Frontal cortex (tissue), 4 donors: Measurements from ENCODE around the gene CALY. TPM values are rescaled to one million over a fixed set of nuclear protein-coding genes. Genes with fewer than 3 reads are reported as not detected.

Experiments
- DNase-seq, 2 donors: peaks; one replicate each; pipeline ENCODE4 v3.0.0; 2012; ENCODE audit warnings: low spot score in 2 of 2
- FAIRE-seq: peaks from 2 replicates; lab custom pipeline; 2012; peaks lifted over from hg19 to GRCh38; lab: Jason Lieb, UNC
- total RNA-seq: library from RNA; depleted of rRNA; stranded (reverse); fragments of >200 nt; gene quantifications from one replicate; pipeline ENCODE4 v1.2.3, GENCODE V29; 2014
- donor health status: control.
- donor health status: control.
- donor health status: control.

The CALY gene
- total RNA-seq, 1 donor from 2014 or later, result 8.2 TPM

DNA sequence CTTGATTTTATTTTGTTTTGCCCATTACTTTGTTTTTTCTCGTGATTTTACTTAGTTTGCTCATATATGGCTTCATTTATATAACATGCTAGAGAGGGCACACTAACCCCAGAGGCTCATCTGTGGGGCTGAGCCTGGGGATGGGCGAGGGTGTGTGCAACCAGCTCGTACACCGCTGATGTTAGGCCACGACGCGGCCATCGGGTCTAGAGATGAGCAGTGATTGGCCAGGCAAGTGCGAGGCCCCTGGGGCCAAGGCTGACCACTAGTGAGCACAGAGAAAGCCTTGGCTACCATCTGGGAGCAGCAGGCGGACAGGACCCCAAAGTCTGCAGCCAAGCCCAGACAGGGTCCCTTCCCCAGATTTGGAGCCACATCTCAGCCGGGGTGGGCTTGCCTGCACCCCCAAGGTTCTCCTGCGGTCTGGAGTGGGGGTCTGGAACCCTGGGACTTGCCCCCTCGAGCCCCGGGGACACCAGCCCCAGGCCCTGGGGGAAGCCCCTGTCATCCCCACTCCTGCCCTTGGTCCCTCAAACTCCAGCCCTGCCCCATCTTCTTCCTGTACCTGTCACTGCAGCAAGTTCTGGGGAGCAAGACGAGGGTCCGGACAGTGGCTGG lies 17.4 kb upstream of the CALY start:
- DNase-seq, result no peak
- no peak for FAIRE-seq

DNA sequence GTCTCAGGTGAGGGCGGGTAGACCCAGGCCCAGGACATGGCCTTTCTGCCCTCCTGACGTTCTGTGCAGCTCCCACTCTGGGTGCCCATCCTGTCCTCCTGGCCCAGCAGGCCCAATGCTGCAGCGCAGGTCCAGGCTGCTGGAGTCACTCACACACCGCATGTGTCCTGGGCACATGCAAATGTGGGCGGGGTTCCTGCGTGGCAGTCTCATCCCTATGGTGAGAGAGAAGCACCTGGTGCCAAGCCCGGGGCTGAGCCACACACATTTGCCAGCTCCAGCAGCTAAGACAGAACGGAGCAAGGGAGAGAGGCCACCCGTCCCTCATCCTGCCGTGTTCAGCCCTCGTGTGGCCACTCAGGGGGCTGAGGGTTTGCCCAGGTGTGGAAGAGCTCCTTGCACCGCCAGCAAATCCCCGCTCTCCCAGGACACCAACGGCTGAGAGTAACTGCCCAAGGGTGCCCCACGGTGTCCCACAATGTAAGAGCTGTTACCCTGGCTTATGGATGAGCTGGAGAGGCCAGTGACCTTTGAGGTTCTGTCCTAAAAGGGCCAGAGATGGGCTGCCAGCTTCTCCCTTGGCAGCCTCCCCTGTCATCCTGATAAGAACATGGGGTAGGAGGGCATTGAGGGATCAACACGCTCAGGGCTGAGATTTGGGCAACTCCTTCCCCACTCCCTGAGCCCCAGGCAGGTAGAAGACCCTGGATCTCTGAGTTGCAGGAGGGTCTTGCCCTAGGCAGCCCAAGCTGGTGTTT lies 16.7 kb upstream of the CALY start:
- DNase-seq (no peak), FAIRE-seq (no peak)

DNA sequence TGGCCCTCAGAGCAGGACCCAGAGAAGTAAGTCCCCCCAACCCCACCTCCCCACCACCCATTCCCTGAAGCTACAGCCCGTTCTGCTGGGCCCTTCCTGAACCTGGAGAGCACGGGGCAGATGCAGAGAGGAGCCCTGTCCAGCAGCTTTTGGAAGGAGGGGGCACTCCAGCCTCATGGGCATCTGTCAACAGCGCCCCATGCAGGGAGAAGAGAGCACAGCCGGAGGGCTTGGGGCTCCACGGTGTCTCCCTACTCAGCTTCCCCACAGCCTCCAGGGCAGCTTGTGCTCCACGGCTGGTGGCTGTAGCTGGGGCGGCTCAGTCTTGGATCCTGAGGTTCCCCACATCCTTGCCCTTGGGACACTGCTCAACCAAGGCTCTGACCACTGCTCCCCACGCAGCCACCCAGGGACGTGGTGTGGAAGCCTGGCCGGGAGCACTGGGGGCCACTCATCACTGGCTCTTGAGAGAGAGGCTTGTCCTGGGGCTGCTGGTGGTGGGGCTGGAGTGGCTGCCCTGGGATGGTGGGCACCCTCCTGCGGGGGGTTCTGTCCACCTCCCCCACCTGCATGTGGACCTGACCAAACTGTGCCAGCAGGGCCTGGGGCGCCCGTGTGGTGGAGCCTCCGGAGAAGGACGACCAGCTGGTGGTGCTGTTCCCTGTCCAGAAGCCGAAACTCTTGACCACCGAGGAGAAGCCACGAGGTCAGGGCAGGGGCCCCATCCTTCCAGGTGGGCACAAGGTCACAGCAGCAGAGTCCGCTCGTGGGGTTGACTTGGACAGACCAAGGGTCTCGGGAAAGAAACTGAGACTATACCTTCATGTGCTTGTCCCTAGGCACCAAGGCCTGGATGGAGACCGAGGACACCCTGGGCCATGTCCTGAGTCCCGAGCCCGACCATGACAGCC lies 15.0 kb upstream of the CALY start:
- no peak for DNase-seq
- FAIRE-seq, result no peak

DNA sequence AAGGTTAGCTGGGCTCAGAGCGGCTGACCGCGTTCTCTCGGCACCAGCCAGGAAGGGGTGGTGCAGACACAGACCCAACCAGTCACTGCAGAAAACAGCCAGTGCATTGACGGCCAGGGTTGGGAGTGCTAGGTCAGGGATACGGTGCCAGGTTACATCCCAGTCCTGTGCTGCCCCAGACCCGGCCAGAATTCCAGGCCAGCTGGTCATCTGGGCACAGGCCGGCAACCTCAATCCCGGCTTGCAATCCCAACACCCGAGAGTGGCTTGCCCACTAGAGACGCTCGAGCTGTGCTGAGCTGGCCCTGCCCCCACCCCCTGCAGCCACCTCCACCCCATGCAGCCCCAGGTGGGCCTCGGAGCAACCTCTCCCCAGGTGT lies 14.2 kb upstream of the CALY start:
- DNase-seq, result no peak
- FAIRE-seq, result no peak

DNA sequence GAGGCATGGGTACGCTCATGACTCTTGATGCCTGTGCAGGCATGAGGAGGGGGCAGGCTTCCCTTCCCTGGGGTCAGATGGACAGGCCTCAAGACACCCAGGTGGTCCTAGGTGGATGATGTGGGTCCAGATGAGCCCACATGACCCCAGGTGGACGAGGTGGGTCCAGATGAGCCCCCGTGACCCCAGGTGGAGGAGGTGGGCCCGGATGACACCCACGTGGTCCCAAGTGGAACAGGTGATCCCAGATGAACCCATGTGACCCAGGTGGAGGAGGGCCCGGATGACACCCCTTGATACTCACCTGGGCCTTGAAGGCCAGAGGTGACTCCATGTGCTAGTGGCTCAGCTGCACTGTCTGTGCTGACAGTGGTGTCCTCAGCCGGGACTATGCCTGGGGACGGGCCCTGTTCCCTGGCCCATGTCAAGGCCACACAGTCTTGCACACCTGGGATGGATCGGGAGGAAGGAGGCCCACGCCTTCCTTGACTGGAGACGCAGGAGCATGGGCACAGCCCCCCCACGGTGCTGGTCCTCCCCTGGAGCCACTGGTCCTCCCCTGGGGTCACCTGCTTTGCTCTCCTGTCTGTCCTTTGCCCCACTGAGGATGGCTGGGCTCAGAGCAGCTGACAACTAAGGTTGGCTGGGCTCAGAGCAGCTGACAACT lies 13.7 kb upstream of the CALY start:
- FAIRE-seq, result no peak

DNA sequence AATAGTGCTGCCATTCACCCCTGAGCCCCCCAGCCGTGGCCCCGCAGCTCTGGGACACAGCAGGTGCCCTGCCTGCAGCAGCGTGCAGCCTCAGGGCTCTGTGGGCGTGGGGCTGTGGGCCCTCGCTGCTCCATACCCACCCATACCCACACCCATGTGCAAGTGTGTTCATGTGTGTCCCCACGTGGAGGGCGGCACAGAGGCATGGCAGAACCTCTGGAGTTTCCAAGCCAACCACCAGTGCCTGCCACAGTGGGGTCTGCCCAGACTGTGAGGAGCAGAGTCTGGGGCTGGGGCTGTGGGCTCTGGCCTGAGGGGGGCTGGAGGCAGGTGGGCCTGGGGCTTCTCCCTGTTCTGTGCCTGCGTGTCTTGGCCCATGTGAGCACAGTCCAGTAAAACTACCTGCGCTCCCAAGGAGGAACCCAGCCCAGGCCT lies 12.9 kb upstream of the CALY start:
- DNase-seq (no peak), FAIRE-seq (no peak)

More for the DNA sequence above, 13.7 kb upstream of the CALY start:
- DNase-seq, result no peak

DNA sequence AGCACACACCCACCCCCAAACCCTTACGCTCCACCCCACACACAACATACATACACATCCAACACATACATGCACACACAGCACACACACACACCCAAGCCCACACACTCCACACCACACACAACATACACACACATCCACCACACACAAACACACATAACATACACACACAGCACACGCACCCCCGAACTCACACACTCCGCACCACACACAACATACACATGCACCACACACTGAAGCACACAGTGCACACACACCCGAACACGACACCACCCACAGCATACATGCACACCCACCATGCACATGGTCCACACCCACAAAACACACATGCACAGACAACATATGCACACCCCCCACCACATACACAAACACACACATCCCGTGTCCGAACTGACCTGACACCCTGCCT lies 12.5 kb upstream of the CALY start:
- DNase-seq (no peak), FAIRE-seq (no peak)

DNA sequence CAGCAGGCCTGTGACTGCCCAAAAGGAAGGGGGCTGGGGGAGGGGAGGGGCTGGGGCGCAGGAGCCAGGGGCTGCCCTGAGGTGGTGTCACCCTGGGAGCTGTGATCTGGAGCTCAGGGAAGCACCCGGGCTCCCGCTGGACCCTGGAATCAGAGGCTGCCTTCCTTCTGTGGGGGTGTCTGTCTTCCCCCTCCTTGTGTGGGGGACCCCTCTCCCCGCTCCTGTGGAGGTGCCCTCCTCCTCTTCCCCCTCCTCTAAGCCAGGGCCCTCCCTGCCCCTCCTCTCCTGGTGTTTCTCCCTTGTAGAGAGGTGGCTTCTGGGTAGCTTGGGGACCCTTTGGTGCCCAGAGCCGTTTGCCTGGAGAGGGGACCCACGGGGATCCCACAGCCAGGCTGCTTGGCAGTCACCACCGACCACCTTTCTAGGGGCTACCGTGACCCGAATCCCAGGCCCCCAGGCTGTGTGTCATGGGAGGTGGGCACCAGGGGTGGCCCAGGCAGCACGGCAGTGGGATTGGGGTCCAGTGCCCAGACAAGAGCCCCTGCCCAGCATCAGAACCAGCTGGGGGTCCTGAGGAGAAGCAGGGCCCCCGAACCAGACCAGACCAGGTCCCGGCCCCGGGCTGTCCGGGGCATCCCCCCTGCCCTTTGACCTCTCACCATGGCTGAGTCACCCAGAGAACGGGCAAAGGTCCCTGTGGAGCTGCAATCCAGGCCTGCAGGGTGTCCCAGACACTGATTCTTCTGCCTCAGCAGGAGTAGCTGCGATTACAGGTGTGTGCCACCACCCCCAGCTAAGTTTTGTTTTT lies 11.2 kb upstream of the CALY start:
- FAIRE-seq, result no peak
- DNase-seq, result no peak

DNA sequence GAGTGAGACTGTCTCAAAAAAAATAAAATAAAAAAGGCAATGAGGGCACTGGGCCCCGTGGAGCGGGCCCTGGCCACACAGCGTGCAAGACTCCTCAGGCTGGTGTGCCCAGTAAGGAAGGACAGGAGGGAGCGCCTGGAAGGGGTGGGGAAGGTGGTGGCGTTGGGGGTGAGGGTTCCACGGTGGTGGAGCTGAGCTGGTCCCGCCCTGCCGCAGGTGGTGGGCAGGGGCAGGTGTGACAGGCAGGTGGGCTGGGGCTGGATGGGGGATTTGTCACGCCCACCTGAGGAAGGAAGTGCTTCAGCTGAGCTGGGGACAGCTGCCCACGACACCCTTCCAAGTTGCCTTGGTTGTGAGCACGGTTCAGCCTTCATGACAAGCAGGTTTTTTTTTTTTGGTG lies 9.7 kb upstream of the CALY start:
- FAIRE-seq (no peak), DNase-seq (no peak)

DNA sequence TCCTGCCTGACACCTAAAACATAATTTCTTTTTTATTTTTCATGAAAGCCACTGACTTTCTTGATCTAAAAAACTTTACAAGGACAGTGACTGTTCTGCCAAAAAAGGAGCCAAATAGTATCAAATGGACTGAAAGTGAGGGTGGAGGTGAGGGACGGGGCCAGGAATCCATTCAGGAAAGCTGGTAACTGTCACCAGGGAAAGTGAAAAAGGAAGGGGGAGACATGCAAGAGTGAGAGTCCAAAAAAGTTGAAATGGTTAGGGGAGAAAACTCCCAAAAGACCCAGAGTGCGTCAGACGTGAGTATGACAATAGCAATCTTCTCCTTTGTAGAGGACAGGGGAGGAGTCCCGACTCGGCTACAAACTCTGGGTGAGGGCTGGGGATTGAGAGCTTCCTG lies 7.5 kb upstream of the CALY start:
- no peak for DNase-seq
- FAIRE-seq, result no peak

DNA sequence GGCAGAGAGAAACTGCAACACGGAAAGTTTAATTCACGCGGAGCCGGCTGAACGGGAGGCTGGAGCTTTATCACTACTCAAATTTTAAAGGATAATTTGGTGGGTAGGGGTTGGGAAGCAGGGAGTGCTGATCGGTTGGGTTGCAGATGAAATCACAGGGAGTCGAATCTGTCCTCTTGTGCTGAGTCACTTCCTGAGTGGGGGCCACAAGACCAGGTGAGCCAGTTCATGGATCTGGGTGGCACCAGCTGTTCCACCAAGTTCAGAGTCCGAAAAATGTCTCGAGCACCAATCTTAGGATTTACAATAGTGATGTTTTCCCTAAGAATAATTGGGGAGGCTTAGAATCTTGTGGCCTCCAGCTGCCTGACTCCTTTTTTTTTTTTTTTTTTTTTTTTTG lies 6.9 kb upstream of the CALY start:
- DNase-seq (no peak), FAIRE-seq (no peak)

DNA sequence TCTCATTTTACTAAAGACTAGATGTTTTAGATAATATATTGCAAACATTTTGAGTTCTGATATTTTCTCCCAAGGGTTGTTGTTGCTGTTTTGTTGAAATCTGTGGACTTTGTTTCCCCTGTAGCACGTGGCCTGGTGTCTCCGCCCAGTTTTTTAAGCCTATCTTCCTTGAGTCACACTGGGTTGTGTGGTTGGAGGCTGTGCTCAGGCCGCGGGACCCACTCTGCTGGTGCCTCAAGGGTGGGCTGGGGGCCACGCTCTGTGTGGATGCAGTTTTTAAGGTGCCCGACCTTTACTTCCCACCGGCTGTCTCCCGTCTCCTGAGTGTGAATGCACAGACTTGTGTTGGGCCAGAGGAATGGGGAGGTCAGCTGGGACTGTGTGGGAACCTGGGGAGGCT lies 6.2 kb upstream of the CALY start:
- FAIRE-seq, result no peak
- no peak for DNase-seq

DNA sequence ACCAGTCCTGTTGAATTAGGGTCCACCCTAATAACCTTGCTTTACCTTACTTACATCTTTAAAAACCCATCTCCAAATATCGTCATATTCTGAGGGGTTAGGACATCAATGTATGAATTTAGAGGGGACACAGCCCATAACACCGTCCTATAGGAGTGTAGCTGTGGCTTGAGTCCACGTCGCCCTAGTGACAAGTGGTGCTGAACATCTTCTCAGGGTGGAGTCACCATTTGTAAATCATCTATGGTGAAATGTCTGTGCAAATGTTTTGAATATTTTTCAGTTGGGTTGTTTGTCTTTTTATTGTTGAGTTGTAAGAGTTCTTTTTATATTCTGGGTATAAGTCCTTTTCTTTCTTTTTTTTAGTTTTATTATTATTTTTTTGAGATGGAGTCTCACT lies 5.3 kb upstream of the CALY start:
- FAIRE-seq (no peak), DNase-seq (no peak)

DNA sequence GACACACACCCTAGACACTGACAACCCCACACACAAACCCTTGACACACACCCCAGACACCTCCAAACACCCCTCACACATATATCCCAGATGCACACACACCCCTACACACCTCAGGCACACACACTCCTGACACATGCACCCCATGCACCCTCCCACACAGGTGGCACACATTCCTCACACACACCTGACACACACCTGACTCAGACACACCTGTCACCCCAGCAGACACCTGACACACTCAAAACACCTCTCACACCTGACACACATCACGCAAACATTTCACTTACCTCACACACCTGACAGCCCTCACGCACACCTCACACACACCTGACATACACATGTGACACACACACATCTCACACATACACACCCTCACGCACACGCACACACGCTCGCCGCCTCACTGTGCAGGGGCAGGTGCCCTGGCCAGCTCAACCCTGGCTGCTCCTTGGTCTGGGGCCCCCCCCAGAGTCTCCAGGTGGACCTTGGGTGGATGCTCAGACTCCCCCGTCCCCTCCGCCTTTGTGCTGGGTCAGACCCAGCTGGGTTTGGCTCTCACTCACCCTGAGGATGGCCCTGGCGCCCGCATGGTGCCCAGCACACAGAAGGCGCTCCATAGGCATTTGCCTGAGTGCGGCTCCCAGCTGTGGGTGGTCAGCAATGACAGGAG lies 3.1 kb upstream of the CALY start:
- FAIRE-seq (no peak), DNase-seq (no peak)

DNA sequence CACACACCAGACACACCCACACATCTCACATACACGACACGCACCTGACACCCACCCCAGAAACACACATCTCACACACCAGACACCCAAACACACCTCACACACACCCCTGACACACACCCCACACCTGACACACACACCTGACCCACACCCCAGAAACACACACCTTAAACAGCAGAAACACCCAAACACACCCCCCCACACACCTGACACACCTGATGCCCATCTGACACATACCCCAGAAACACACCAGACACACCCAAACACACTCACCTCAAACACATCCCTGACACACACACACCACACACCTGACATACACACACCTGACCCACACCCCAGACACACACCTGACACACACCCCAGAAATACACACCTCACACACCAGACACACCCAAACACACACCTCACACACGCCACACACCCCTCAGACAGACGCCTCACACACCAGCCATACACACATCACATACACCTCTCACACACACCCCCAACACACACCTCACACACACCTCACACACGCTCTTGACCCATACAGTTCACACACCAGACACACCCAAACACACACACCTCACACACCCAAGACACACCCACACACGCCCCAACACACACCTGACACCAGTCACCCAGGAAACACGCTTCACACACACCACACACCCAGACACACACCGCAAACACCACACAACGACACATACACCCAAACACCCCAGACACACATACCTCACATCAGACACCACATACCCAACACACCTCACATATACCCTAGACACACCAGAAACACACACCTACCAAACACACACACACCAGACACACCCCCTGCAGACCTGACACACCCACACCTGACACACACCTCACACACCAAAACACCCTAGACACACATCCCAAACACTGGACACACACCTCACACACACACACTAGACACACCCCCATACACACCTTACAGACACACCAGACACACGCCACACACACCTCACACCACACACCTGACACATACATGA lies 1.7 kb upstream of the CALY start:
- FAIRE-seq, result no peak
- no peak for DNase-seq

DNA sequence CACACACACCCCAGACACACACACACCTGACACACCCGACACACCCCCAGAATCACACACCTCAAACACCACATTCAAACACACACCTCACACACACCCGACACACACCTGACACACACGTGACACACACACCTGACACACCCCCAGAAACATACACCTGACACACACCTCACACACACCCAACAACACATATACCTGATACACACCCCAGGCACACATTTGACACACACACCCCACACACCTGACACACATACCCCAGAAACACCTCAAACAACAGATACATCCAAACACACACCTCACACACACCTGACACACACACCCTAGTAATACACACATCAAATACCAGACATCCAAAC lies 652 bp upstream of the CALY start:
- no peak for DNase-seq
- no peak for FAIRE-seq

DNA sequence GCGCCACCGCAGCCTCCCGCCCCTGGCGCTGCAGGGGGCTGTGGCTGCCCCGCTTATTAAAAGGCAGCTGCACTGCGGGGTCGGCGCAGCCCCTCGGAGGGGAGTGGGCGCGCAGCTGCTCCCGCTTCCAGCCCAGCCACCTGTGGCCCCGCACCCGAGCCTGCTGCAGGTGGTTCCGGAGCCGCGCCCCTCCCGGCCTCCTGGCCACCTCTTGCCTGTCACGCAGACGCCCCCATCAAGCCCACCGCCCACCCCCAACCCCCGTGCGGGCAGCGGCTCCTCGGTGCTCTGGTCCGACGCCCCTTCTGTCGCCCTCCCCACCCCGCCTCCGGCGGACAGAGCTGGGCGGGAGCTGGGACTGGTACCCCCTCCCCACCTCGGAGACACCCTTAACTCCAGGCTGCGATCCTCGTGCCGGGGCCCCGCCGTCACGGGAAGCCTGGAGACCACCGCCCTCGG lies 549 bp downstream of the CALY start:
- DNase-seq, result peak in 1 of 2 donors; percentile 46
- no peak for FAIRE-seq
